Stomach (tissue), 9 donors: ENCODE measurements around the gene EHD4. TPM values are rescaled to one million over a fixed set of nuclear protein-coding genes. Genes with fewer than 3 reads are reported as not detected.

Experiments
- DNase-seq, 2 donors: peaks; one replicate each; pipeline versions ENCODE4 v3.0.0 to v3.0.0-alpha.2; 2013 to 2019
- H3K27ac ChIP-seq, 5 donors: fragments of 200-600 bp in 4 of 5; sonication (generic) in 4 of 5; one replicate each; pipeline ENCODE4 v1.5.1; 2013 to 2019; ENCODE audit warnings: mild to moderate bottlenecking in 1 of 5, moderate library complexity in 1 of 5
- H3K27me3 ChIP-seq, 3 donors: fragments of 200-600 bp; sonication (generic); one replicate each; pipeline ENCODE4 v1.5.1; 2017 to 2019; ENCODE audit warnings: mixed run types in 1 of 3
- H3K36me3 ChIP-seq, 4 donors: fragments of 200-600 bp; sonication (generic); 1 replicate in 3 of 4; 2 replicates in 1 of 4; pipeline ENCODE4 v1.5.1; 2016 to 2019
- H3K4me1 ChIP-seq, 4 donors: fragments of 200-600 bp; sonication (generic); one replicate each; pipeline ENCODE4 v1.5.1; 2016 to 2019
- H3K4me3 ChIP-seq, 4 donors: fragments of 200-600 bp; sonication (generic) in 3 of 4; one replicate each; pipeline ENCODE4 v1.5.1; 2016 to 2019; ENCODE audit warnings: mild to moderate bottlenecking in 1 of 4
- H3K9me3 ChIP-seq, 4 donors: fragments of 200-600 bp; sonication (generic); one replicate each; pipeline ENCODE4 v1.5.1; 2016 to 2019
- EP300 ChIP-seq: sonication (generic); formaldehyde crosslinking; IDR thresholded peaks from one replicate; pipeline ENCODE4 v1.6.1; 2017; ENCODE audit warnings: antibody characterized with exemption
- POLR2A ChIP-seq, 4 donors: fragments of 450-650 bp; IDR thresholded peaks; one replicate each; pipeline ENCODE4 v1.6.1; 2016; ENCODE audit warnings: antibody characterized with exemption in 4 of 4, control low read depth in 2 of 4, mild to moderate bottlenecking in 1 of 4, moderate library complexity in 1 of 4
- POLR2AphosphoS5 ChIP-seq, 3 donors: sonication (generic); formaldehyde crosslinking; IDR thresholded peaks; one replicate each; pipeline ENCODE4 v1.6.1; 2016; ENCODE audit warnings: antibody characterized with exemption in 3 of 3
- WGBS, 5 donors: extraction: QIAGEN DNeasy Blood & Tissue Kit in 3 of 5; methylation state at CpG; one replicate each; pipeline versions ENCODE4 v1.1.5 to v1.1.7; 2013 to 2018; 5-methylcytosine and 5-hydroxymethylcytosine counted together
- intact Hi-C: fragments of 100-400 bp; cut with DNase I; formaldehyde crosslinking; loops from one replicate; pipeline ENCODE4 v1.15.1; 2023; ENCODE audit warnings: low total_unique reads
- polyA plus RNA-seq, 3 donors: library from polyadenylated mRNA; stranded (reverse); fragments of 200-250 nt; gene quantifications; one replicate each; pipeline ENCODE4 v1.2.3, GENCODE V29; 2013
- total RNA-seq, 5 donors: library from RNA; depleted of rRNA; stranded (reverse); fragments of >200 nt; gene quantifications; one replicate each; pipeline versions ENCODE4 v1.1.0 to v1.2.3, GENCODE V29; 2014 to 2016
- TF ChIP-seq, protein P1 (sequence below), 7 experiments: fragments of 450-650 bp in 4 of 7; fragments of 200-600 bp in 3 of 7; sonication (generic) in 3 of 7; IDR thresholded peaks; one replicate each; pipeline ENCODE4 v1.5.1; 2016 to 2019; ENCODE audit warnings: antibody characterized with exemption in 7 of 7, control low read depth in 2 of 7, mild to moderate bottlenecking in 1 of 7
- donor health status: healthy with polysubstance abuse.
- donor health status: Bipolar disorder and iron deficiency.
- donor health status: healthy.

Gene EHD4
- total and polyA plus RNA-seq, 8 donors: 5.8 to 86.4 (median 16.2) TPM

GRCh38 chr15:41869770-41870688, 102.3 kb downstream of the EHD4 start:
- H3K27ac ChIP-seq: no peak overlapping the region
- H3K27me3 ChIP-seq: no peaks in the 10 kb centered on the region
- TF ChIP-seq POLR2AphosphoS5 (IDR thresholded peaks at IDR 0.05) (no peak), EP300 (no peak), POLR2A (IDR thresholded peaks at IDR 0.05) (no peak)
- TF ChIP-seq, protein P1, sequence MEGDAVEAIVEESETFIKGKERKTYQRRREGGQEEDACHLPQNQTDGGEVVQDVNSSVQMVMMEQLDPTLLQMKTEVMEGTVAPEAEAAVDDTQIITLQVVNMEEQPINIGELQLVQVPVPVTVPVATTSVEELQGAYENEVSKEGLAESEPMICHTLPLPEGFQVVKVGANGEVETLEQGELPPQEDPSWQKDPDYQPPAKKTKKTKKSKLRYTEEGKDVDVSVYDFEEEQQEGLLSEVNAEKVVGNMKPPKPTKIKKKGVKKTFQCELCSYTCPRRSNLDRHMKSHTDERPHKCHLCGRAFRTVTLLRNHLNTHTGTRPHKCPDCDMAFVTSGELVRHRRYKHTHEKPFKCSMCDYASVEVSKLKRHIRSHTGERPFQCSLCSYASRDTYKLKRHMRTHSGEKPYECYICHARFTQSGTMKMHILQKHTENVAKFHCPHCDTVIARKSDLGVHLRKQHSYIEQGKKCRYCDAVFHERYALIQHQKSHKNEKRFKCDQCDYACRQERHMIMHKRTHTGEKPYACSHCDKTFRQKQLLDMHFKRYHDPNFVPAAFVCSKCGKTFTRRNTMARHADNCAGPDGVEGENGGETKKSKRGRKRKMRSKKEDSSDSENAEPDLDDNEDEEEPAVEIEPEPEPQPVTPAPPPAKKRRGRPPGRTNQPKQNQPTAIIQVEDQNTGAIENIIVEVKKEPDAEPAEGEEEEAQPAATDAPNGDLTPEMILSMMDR (IDR thresholded peaks at IDR 0.05): no peak
- 86 to 92% (median 89%) methylated on average over 34 to 42 of the region's 42 CpGs for WGBS, 5 donors
- no peaks in the 10 kb centered on the region for H3K9me3 ChIP-seq
- no peaks in the 10 kb centered on the region for H3K4me1 ChIP-seq
- intact Hi-C loops: no loop called here
- H3K4me3 ChIP-seq: no peak overlapping the region
- H3K36me3 ChIP-seq: no peaks in the 10 kb centered on the region
- DNase-seq: no peak

GRCh38 chr15:41868321-41868720, 104.0 kb downstream of the EHD4 start:
- WGBS, 5 donors: 89 to 93% (median 93%) methylated on average over 7 to 15 of the region's 15 CpGs
- Histone ChIP-seq H3K4me1 (no peaks in the 10 kb centered on the region), H3K9me3 (no peaks in the 10 kb centered on the region), H3K27me3 (no peaks in the 10 kb centered on the region), H3K4me3 (no peak overlapping the region), H3K36me3 (peaks cover 0 to 3% (median 0%) of the 10 kb centered on the region in 4 donors), H3K27ac (no peak overlapping the region)
- DNase-seq: no peak
- intact Hi-C loops: no loop called here
- TF ChIP-seq POLR2AphosphoS5 (IDR thresholded peaks at IDR 0.05): no peak
- no peak for TF ChIP-seq POLR2A (IDR thresholded peaks at IDR 0.05)
- TF ChIP-seq, protein P1 (IDR thresholded peaks at IDR 0.05): no peak
- TF ChIP-seq EP300: no peak

- 83 to 87% (median 85%) methylated on average over 11 to 25 of the region's 25 CpGs for whole genome bisulfite sequencing, 5 donors
- intact Hi-C loops: no loop called here
- no peak for DNase-seq
- TF ChIP-seq POLR2AphosphoS5 (IDR thresholded peaks at IDR 0.05) (no peak), EP300 (no peak), POLR2A (IDR thresholded peaks at IDR 0.05) (no peak)
- TF ChIP-seq, protein P1 (IDR thresholded peaks at IDR 0.05): no peak
- H3K27me3 ChIP-seq: no peaks in the 10 kb centered on the region
- peaks cover 0 to 6% (median 0%) of the 10 kb centered on the region in 4 donors for H3K36me3 ChIP-seq
- H3K4me3 ChIP-seq: no peak overlapping the region
- no peak overlapping the region for H3K27ac ChIP-seq
- H3K9me3 ChIP-seq: no peaks in the 10 kb centered on the region
- peaks cover 0 to 10% (median 8%) of the 10 kb centered on the region in 4 donors for H3K4me1 ChIP-seq
Measured at GRCh38 chr15:41866872-41867579, 105.3 kb downstream of the EHD4 start.

- Histone ChIP-seq H3K36me3 (peaks cover 0 to 6% (median 0%) of the 10 kb centered on the region in 4 donors), H3K27ac (no peak overlapping the region), H3K4me3 (no peak overlapping the region), H3K9me3 (no peaks in the 10 kb centered on the region), H3K4me1 (peaks cover 0 to 10% (median 8%) of the 10 kb centered on the region in 4 donors), H3K27me3 (no peaks in the 10 kb centered on the region)
- intact Hi-C loops: no loop called here
- 66 to 96% (median 75%) methylated on average over 4 to 8 of the region's 8 CpGs for WGBS, 5 donors
- TF ChIP-seq POLR2AphosphoS5 (IDR thresholded peaks at IDR 0.05) (no peak), POLR2A (IDR thresholded peaks at IDR 0.05) (no peak), EP300 (no peak)
- TF ChIP-seq, protein P1 (IDR thresholded peaks at IDR 0.05): no peak
- no peak for DNase-seq
Measured at GRCh38 chr15:41866263-41866703, 106.1 kb downstream of the EHD4 start.
